ENCODE measurements around the gene PIK3C3.

The PIK3C3 gene

DNA sequence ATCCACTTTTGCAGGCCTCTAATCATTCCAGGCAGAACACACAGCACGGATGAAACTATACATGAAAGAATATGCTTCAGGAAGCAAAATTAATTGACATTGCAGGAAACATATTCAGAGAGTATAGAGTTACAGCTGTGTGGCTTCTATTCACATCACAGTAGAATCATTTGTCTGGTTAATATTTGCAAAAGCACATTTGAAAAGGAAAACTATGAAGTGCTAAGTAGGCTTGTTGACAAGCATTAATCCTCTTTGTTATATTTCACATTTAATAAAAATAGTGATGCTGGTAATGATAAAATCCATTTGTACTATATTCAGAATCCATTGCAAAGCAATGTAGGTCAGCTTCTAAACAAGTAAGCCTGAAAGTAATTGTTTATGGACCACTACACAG is 32.2 kb upstream of the PIK3C3 start:
- TF ChIP-seq, protein P1, sequence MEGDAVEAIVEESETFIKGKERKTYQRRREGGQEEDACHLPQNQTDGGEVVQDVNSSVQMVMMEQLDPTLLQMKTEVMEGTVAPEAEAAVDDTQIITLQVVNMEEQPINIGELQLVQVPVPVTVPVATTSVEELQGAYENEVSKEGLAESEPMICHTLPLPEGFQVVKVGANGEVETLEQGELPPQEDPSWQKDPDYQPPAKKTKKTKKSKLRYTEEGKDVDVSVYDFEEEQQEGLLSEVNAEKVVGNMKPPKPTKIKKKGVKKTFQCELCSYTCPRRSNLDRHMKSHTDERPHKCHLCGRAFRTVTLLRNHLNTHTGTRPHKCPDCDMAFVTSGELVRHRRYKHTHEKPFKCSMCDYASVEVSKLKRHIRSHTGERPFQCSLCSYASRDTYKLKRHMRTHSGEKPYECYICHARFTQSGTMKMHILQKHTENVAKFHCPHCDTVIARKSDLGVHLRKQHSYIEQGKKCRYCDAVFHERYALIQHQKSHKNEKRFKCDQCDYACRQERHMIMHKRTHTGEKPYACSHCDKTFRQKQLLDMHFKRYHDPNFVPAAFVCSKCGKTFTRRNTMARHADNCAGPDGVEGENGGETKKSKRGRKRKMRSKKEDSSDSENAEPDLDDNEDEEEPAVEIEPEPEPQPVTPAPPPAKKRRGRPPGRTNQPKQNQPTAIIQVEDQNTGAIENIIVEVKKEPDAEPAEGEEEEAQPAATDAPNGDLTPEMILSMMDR (IDR thresholded peaks at IDR 0.05; ENCODE audit: low read length, missing control alignments) = no peak

DNA sequence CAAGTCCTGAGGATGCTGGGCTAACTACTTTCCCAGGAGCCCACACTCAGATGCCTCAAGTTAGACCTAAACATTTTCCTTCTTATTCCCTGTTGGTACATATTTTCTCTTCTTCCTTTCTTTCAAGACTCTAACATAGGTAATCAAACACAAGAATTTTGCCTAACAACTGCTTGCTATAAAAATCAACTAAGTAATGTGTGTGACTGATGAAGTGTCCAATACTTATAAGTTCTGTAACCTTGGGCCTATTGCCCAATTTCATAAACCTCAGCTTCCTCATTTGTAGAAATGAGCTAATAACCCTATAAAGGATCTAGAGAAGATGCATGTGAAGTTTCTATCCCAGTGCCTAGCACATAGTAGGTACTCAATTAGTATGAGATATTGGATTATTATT is 31.6 kb upstream of the PIK3C3 start:
- DNase-seq (ENCODE audit: low read depth) = no peak
- H3K4me3 ChIP-seq (replicated peaks; ENCODE audit: low read depth, low read length) = no peak overlapping the region
- TF ChIP-seq, protein P1 (IDR thresholded peaks at IDR 0.05; ENCODE audit: low read length, missing control alignments) = no peak

More for the DNA sequence above, 32.2 kb upstream of the PIK3C3 start:
- H3K4me3 ChIP-seq (replicated peaks; ENCODE audit: low read depth, low read length) = no peak overlapping the region
- no peak for DNase-seq (ENCODE audit: low read depth)

DNA sequence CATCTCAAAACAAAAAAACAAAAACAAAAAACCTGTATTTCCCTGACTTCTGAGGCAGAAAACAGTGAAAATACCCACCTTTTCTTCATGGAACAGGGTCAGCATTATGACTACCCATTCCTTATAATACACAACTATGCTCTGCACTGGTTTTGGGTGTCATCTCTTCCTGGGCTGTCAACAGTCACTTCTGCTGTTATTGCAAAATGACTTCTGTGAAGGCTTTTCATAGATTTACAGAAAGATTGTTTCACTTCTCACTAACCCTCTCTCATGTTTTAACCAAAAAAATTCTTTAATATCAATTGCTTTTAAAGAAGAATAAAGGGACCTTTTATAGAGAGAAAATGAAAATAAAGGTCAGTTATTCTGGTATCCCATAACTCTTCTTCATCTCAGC is 26.5 kb upstream of the PIK3C3 start:
- TF ChIP-seq, protein P1 (IDR thresholded peaks at IDR 0.05; ENCODE audit: low read length, missing control alignments) = no peak
- H3K4me3 ChIP-seq (replicated peaks; ENCODE audit: low read depth, low read length) = no peak overlapping the region
- DNase-seq (ENCODE audit: low read depth) = no peak

DNA sequence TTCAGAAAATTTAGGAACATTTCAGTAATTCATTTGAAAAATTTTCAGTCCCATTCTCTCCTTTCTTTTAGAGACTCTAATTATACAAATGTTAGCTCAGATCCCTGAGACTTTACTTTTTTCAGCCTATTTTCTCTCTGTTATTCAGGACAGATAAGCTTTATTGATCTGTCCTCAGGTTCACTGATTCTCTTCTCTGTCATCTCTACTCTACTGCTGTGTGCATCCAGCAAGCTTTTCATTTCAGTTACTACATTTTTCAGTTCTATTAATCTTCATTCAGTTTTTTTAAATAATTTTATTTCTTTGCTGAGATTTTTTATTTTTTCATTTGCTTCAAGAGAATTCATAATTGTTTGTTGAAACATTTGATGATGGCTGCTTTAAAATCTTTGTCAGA is 22.1 kb upstream of the PIK3C3 start:
- TF ChIP-seq, protein P1 (IDR thresholded peaks at IDR 0.05; ENCODE audit: low read length, missing control alignments) = no peak
- DNase-seq (ENCODE audit: low read depth) = no peak
- no peak overlapping the region for H3K4me3 ChIP-seq (replicated peaks; ENCODE audit: low read depth, low read length)

DNA sequence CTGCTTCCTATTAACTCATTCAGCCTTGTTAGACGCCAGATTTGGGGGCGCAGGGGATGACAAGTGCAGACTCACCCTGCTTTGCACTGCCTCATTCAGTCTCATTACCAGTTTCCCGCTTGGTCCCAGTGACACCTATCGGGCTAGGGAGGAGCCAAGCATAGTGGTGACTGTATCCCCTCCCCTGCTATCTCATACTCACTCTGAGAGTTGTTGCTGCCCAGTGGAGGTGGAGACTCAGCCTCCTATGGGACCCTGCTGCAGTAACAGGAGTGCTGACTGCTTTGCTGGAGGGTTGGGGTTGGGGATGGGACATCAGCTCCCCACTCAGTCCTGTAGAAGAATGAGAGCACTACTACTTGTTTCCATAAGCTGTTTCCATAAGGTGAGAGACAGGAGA is 21.3 kb upstream of the PIK3C3 start:
- TF ChIP-seq, protein P1 (IDR thresholded peaks at IDR 0.05; ENCODE audit: low read length, missing control alignments) = no peak
- H3K4me3 ChIP-seq (replicated peaks; ENCODE audit: low read depth, low read length) = no peak overlapping the region
- no peak for DNase-seq (ENCODE audit: low read depth)

DNA sequence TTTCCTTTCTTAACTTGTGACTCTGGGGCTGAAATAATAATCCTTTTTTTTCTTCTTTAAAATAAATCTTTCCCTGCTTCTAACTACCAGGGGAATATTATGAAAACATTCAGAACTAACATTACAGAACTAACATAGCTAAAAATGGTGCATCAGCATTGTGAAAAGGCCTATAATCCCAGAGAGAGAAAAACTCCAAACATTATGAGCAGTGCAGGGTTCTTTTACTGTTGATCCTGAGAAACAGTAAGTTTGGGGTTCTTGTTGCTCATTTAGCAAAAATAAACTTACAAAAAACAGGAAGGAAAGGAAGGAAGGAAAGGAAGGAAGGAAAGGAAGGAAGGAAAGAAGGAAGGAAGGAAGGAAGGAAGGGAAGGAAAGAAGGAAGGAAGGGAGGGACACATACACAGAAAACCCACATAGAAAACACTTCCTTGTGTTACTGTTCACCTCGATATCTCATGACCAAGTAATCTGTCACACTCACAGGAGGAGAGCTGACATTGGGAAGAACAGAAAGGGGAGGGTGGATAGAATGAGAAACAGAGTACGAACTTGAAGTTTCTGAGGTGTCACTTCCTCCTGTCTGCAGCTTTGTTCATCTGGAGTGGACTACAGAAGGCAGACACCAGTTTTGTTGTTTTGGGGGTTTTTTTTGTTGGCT is 18.4 kb upstream of the PIK3C3 start:
- H3K4me3 ChIP-seq (replicated peaks; ENCODE audit: low read depth, low read length) = no peak overlapping the region
- TF ChIP-seq, protein P1 (IDR thresholded peaks at IDR 0.05; ENCODE audit: low read length, missing control alignments) = no peak
- no peak for DNase-seq (ENCODE audit: low read depth)

DNA sequence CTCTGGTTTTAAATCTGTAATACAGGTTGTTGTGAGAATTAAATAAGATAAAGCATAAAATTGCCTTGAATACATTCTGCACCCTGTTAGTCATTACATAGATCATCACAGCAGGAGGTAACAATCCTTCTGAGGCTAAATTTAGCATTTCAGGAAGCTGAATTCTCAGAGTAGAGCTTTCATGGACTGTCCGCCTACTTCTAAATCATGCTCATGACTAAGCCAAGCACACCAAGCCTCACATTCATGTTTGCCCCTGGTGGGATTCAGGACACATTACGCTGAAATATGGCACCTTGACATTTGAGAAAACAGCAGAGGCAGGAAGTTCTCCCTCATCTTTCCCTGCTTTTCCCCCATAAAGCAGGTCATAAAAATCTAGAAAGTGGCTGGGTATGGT is 16.6 kb upstream of the PIK3C3 start:
- DNase-seq (ENCODE audit: low read depth) = peak; percentile 87
- H3K4me3 ChIP-seq (replicated peaks; ENCODE audit: low read depth, low read length) = no peak overlapping the region
- TF ChIP-seq, protein P1 (IDR thresholded peaks at IDR 0.05; ENCODE audit: low read length, missing control alignments) = peak; percentile 18
